ENCODE measurements around the gene TBXAS1. TPM values are rescaled to one million over a fixed set of nuclear protein-coding genes. Genes with fewer than 3 reads are reported as not detected.

The TBXAS1 gene
- total RNA-seq, 3 donors from 2014 or later (not counting 1 experiment from before 2014, with no cell fraction given) = 72.7 to 110 (median 88.7) TPM

DNA sequence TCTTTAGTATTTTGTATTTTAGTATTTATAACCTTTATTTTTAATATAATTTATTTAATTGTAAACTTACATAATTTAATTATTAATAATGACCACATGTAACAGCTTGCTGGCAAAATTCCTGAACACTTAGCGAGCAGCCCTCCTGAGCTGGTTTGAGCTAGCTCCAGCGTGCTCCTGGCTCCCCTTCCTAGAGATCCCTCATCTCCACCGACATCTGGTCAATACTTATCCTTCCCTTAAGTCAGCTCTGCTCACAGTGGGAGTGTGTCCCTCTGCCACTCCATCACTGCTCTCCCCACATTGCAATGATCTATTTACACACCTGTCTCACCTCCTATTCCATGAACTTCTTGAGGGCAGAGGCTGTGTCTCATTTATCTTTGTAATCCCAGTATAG is 20.6 kb upstream of the TBXAS1 start:
- 94% methylated on average over 3 of the region's 3 CpGs for WGBS (ENCODE audit: insufficient coverage)
- H3K4me1 Mint-ChIP-seq = peaks cover 24 to 29% of the 10 kb centered on the region in 2 donors
- no peak overlapping the region for H3K27ac ChIP-seq (ENCODE audit: low read length)

GRCh38 chr7:139808846-139809442 is 20.1 kb upstream of the TBXAS1 start:
- no peak overlapping the region for H3K4me3 Mint-ChIP-seq
- Histone ChIP-seq H3K9me3 (ENCODE audit: control insufficient read depth, insufficient read depth, low read length) (no peaks in the 10 kb centered on the region), H3K27me3 (ENCODE audit: control insufficient read depth, insufficient read depth, low read length) (no peaks in the 10 kb centered on the region), H3K36me3 (ENCODE audit: control insufficient read depth, insufficient read depth, low read length) (no peaks in the 10 kb centered on the region), H3K4me3 (ENCODE audit: low read length) (no peak overlapping the region), H3K27ac (ENCODE audit: low read length) (no peak overlapping the region), H3K4me1 (ENCODE audit: control insufficient read depth, insufficient read depth, low read length) (peaks cover 14% of the 10 kb centered on the region)
- no peak for DNase-seq
- ATAC-seq = no peak
- H3K9me3 Mint-ChIP-seq = no peaks in the 10 kb centered on the region
- intact Hi-C loops (cut with micrococcal nuclease) = no loop called here
- TF ChIP-seq, protein P1, sequence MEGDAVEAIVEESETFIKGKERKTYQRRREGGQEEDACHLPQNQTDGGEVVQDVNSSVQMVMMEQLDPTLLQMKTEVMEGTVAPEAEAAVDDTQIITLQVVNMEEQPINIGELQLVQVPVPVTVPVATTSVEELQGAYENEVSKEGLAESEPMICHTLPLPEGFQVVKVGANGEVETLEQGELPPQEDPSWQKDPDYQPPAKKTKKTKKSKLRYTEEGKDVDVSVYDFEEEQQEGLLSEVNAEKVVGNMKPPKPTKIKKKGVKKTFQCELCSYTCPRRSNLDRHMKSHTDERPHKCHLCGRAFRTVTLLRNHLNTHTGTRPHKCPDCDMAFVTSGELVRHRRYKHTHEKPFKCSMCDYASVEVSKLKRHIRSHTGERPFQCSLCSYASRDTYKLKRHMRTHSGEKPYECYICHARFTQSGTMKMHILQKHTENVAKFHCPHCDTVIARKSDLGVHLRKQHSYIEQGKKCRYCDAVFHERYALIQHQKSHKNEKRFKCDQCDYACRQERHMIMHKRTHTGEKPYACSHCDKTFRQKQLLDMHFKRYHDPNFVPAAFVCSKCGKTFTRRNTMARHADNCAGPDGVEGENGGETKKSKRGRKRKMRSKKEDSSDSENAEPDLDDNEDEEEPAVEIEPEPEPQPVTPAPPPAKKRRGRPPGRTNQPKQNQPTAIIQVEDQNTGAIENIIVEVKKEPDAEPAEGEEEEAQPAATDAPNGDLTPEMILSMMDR (IDR thresholded peaks at IDR 0.05) = no peak
- H3K36me3 Mint-ChIP-seq = no peaks in the 10 kb centered on the region
- H3K4me1 Mint-ChIP-seq = peaks cover 29 to 34% of the 10 kb centered on the region in 2 donors
- no peak overlapping the region for H3K27ac Mint-ChIP-seq
- peaks cover 0 to 3% of the 10 kb centered on the region in 2 donors for H3K27me3 Mint-ChIP-seq (ENCODE audit: low read depth in 2 of 2)

More for the DNA sequence above, 20.6 kb upstream of the TBXAS1 start:
- no peak overlapping the region for H3K27ac Mint-ChIP-seq
- no peaks in the 10 kb centered on the region for H3K36me3 Mint-ChIP-seq
- no peak for ATAC-seq
- Histone ChIP-seq H3K36me3 (ENCODE audit: control insufficient read depth, insufficient read depth, low read length) (no peaks in the 10 kb centered on the region), H3K27me3 (ENCODE audit: control insufficient read depth, insufficient read depth, low read length) (no peaks in the 10 kb centered on the region), H3K4me3 (ENCODE audit: low read length) (no peak overlapping the region), H3K4me1 (ENCODE audit: control insufficient read depth, insufficient read depth, low read length) (peaks cover 9% of the 10 kb centered on the region), H3K9me3 (ENCODE audit: control insufficient read depth, insufficient read depth, low read length) (no peaks in the 10 kb centered on the region)
- H3K27me3 Mint-ChIP-seq (ENCODE audit: low read depth in 2 of 2) = peaks cover 0 to 3% of the 10 kb centered on the region in 2 donors
- TF ChIP-seq, protein P1 (IDR thresholded peaks at IDR 0.05) = no peak
- DNase-seq = no peak
- H3K9me3 Mint-ChIP-seq = no peaks in the 10 kb centered on the region
- no peak overlapping the region for H3K4me3 Mint-ChIP-seq
- intact Hi-C loops (cut with micrococcal nuclease) = no loop called here

- peaks cover 0 to 3% of the 10 kb centered on the region in 2 donors for H3K27me3 Mint-ChIP-seq (ENCODE audit: low read depth in 2 of 2)
- ATAC-seq = peak; percentile 75 to 94 (median 90)
- no peak for DNase-seq
- H3K9me3 ChIP-seq (ENCODE audit: control insufficient read depth, insufficient read depth, low read length) = no peaks in the 10 kb centered on the region
- no peaks in the 10 kb centered on the region for H3K36me3 ChIP-seq (ENCODE audit: control insufficient read depth, insufficient read depth, low read length)
- intact Hi-C loops (cut with micrococcal nuclease) = no loop called here
- H3K4me3 ChIP-seq (ENCODE audit: low read length) = no peak overlapping the region
- H3K9me3 Mint-ChIP-seq = no peaks in the 10 kb centered on the region
- 9% methylated on average over 1 of the region's 2 CpGs for WGBS (ENCODE audit: insufficient coverage)
- TF ChIP-seq, protein P1 (IDR thresholded peaks at IDR 0.05) = no peak
- H3K27me3 ChIP-seq (ENCODE audit: control insufficient read depth, insufficient read depth, low read length) = no peaks in the 10 kb centered on the region
- peaks cover 33 to 39% of the 10 kb centered on the region in 2 donors for H3K4me1 Mint-ChIP-seq
- no peaks in the 10 kb centered on the region for H3K36me3 Mint-ChIP-seq
- no peak overlapping the region for H3K27ac ChIP-seq (ENCODE audit: low read length)
- peak overlapping the region; percentile 21 to 57 for H3K27ac Mint-ChIP-seq
- peak overlapping the region; percentile 2 for H3K4me3 Mint-ChIP-seq
- H3K4me1 ChIP-seq (ENCODE audit: control insufficient read depth, insufficient read depth, low read length) = peaks cover 16% of the 10 kb centered on the region
These were observed 18.0 kb upstream of the TBXAS1 start for GRCh38 chr7:139811066-139811465.

DNA sequence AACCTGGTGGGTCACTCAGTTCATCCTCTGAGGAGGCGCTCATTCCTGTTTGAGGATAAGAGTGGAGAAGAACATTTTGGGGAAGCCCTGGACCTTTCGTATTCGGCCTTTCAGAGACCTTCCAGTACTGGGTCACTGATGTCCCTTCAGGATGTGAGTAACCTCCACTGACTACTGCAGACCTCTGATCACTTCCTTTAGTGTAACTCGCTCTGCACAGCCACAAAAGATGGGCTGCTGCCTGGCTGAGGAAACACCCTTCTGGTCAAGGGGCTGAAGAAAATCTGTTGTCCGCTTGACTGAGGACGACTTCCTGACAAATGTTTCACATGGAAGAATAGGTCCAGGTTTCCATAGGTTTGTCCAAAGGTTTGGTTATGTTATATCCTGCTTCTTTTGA is 15.9 kb upstream of the TBXAS1 start:
- intact Hi-C loops (cut with micrococcal nuclease) = no loop called here
- H3K36me3 Mint-ChIP-seq = no peaks in the 10 kb centered on the region
- H3K27me3 Mint-ChIP-seq (ENCODE audit: low read depth in 2 of 2) = no peaks in the 10 kb centered on the region
- Histone ChIP-seq H3K4me1 (ENCODE audit: control insufficient read depth, insufficient read depth, low read length) (peaks cover 16% of the 10 kb centered on the region), H3K27ac (ENCODE audit: low read length) (no peak overlapping the region), H3K27me3 (ENCODE audit: control insufficient read depth, insufficient read depth, low read length) (no peaks in the 10 kb centered on the region), H3K4me3 (ENCODE audit: low read length) (no peak overlapping the region), H3K36me3 (ENCODE audit: control insufficient read depth, insufficient read depth, low read length) (no peaks in the 10 kb centered on the region), H3K9me3 (ENCODE audit: control insufficient read depth, insufficient read depth, low read length) (no peaks in the 10 kb centered on the region)
- DNase-seq = no peak
- H3K9me3 Mint-ChIP-seq = no peaks in the 10 kb centered on the region
- H3K4me1 Mint-ChIP-seq = peaks cover 33 to 34% of the 10 kb centered on the region in 2 donors
- 71% methylated on average over 6 of the region's 6 CpGs for WGBS (ENCODE audit: insufficient coverage)
- peak in 1 of 3 donors; percentile 34 for ATAC-seq
- no peak overlapping the region for H3K4me3 Mint-ChIP-seq
- TF ChIP-seq, protein P1 (IDR thresholded peaks at IDR 0.05) = no peak
- H3K27ac Mint-ChIP-seq = peak overlapping the region; percentile 27 to 71

All from natural killer cell (primary cell).